LNCaP clone FGC (cell line): Measurements from ENCODE around the gene DEPDC1B.
"Not testable (repeated sequence)": the region's sequence is repeated elsewhere in the genome, so short reads cannot be mapped to it uniquely, and the experiment has no call there.

Experiments
- DNase-seq: peaks from one replicate; pipeline ENCODE4 v3.0.0-alpha.2; 2011; ENCODE audit warnings: low read depth
- H3K4me3 ChIP-seq: 2 replicates; pipeline ENCODE4 v1.5.1; 2011; ENCODE audit warnings: mild to moderate bottlenecking, low read depth, low read length, control low read depth
- CTCF ChIP-seq: IDR thresholded peaks from 2 replicates; pipeline ENCODE4 v1.5.1; 2012; ENCODE audit warnings: mild to moderate bottlenecking; ENCODE audit not compliant: control insufficient read depth, insufficient read depth; ENCODE audit errors: extremely low read depth

Gene DEPDC1B

GRCh38 chr5:60699609-60700415 lies at the start of gene DEPDC1B:
Gene DEPDC1B, minus strand, starts transcription at chr5:60700166. Its CDS starts 73 bp downstream, at chr5:60700093.
- TF ChIP-seq CTCF: peak; percentile 33; the same call in 1 of the 2 replicates
- peak; percentile 52 for DNase-seq
- peak within 1 kb of the TSS; percentile 86 for H3K4me3 ChIP-seq

- H3K4me3 ChIP-seq: no peak overlapping the region
- DNase-seq: no peak
- no peak for TF ChIP-seq CTCF
Measured at GRCh38 chr5:60744682-60745081, 44.7 kb upstream of the DEPDC1B start.

GRCh38 chr5:60743511-60744314 lies 43.7 kb upstream of the DEPDC1B start:
- TF ChIP-seq CTCF: no peak
- DNase-seq: no peak
- no peak overlapping the region for H3K4me3 ChIP-seq

- DNase-seq: no peak
- H3K4me3 ChIP-seq: no peak overlapping the region
- no peak for TF ChIP-seq CTCF
Measured at GRCh38 chr5:60740322-60740721, 40.4 kb upstream of the DEPDC1B start.

GRCh38 chr5:60738933-60739332 lies 39.0 kb upstream of the DEPDC1B start:
- H3K4me3 ChIP-seq: no peak overlapping the region
- no peak for TF ChIP-seq CTCF
- DNase-seq: no peak

GRCh38 chr5:60738461-60738860 lies 38.5 kb upstream of the DEPDC1B start:
- DNase-seq: no peak
- TF ChIP-seq CTCF: no peak
- H3K4me3 ChIP-seq: no peak overlapping the region

- not testable (repeated sequence) for H3K4me3 ChIP-seq, DNase-seq
Measured at GRCh38 chr5:60730858-60731257, 30.9 kb upstream of the DEPDC1B start.
